Caco-2 (cell line): ENCODE results near the gene KCNV2. TPM values are rescaled to one million over a fixed set of nuclear protein-coding genes. Genes with fewer than 3 reads are reported as not detected.

Source experiments
- BruUV-seq: library from RNA; stranded (reverse); fragments of 400-500 nt; replicated peaks from 2 replicates; lab custom pipeline; 2021; lab: Mats Ljungman, UMichigan
- CTCF ChIA-PET: fragments of 300-600 bp; sonication (Branson Sonifier 250); formaldehyde crosslinking; loops from one replicate; lab custom pipeline; 2022; ENCODE audit warnings: antibody characterized with exemption; lab: Charles Lee
- POLR2A ChIA-PET: fragments of 300-600 bp; sonication (Branson Sonifier 250); formaldehyde crosslinking; loops from one replicate; lab custom pipeline; 2022; ENCODE audit warnings: antibody characterized with exemption; lab: Charles Lee
- DNase-seq, 2 experiments: peaks; one replicate each; pipeline versions ENCODE4 v3.0.0 to v3.0.0-alpha.2; 2020 to 2022
- H3K27me3 ChIP-seq: replicated peaks from 2 replicates; pipeline ENCODE4 v1.6.0; 2011; ENCODE audit warnings: low read length; ENCODE audit not compliant: control insufficient read depth, insufficient read depth
- H3K36me3 ChIP-seq: 2 replicates; pipeline ENCODE4 v1.5.1; 2011; ENCODE audit warnings: low read length; ENCODE audit not compliant: control insufficient read depth, insufficient read depth
- H3K4me1 ChIP-seq: fragments of 250-450 bp; sonication (Bioruptor Pico); 2 replicates; pipeline ENCODE4 v1.5.1; 2020; ENCODE audit warnings: mild to moderate bottlenecking
- H3K4me3 ChIP-seq: 2 replicates; pipeline ENCODE4 v1.5.1; 2011; ENCODE audit warnings: low read depth, mild to moderate bottlenecking, control low read depth, low read length
- H3K9me3 ChIP-seq: fragments of 250-450 bp; sonication (Bioruptor Pico); 2 replicates; pipeline ENCODE4 v1.5.1; 2020; ENCODE audit warnings: mild to moderate bottlenecking, moderate library complexity
- H3K27ac Mint-ChIP-seq: one replicate; pipeline ENCODE4 v1.8.0; 2022; ENCODE audit warnings: mixed read lengths; ENCODE audit not compliant: unreplicated experiment
- H3K27me3 Mint-ChIP-seq: one replicate; pipeline ENCODE4 v1.8.0; 2022; ENCODE audit warnings: mixed read lengths; ENCODE audit not compliant: insufficient read depth, unreplicated experiment
- H3K36me3 Mint-ChIP-seq: one replicate; pipeline ENCODE4 v1.8.0; 2022; ENCODE audit warnings: mild to moderate bottlenecking, mixed read lengths; ENCODE audit not compliant: insufficient read depth, unreplicated experiment
- H3K4me1 Mint-ChIP-seq: one replicate; pipeline ENCODE4 v1.8.0; 2022; ENCODE audit warnings: low read depth, mixed read lengths; ENCODE audit not compliant: unreplicated experiment
- H3K4me3 Mint-ChIP-seq: one replicate; pipeline ENCODE4 v1.8.0; 2022; ENCODE audit warnings: mild to moderate bottlenecking, moderate library complexity, mixed read lengths; ENCODE audit not compliant: unreplicated experiment
- H3K9me3 Mint-ChIP-seq: one replicate; pipeline ENCODE4 v1.8.0; 2022; ENCODE audit warnings: mixed read lengths; ENCODE audit not compliant: unreplicated experiment
- intact Hi-C: fragments of 100-400 bp; cut with micrococcal nuclease; formaldehyde crosslinking; loops from one replicate; pipeline ENCODE4 v1.10.0; 2022; ENCODE audit not compliant: unreplicated experiment
- total RNA-seq: library from RNA; stranded (reverse); gene quantifications from 2 replicates; pipeline ENCODE4 v1.2.3, GENCODE V29; 2022
- TF ChIP-seq, protein P1 (sequence below), 2 experiments: fragments of 200-600 bp in 1 of 2; IDR thresholded peaks; 1 replicate in 1 of 2; 2 replicates in 1 of 2; pipeline versions ENCODE4 v1.5.1 to v1.8.0; 2011 to 2022; ENCODE audit warnings: antibody characterized with exemption in 1 of 2, control low read depth in 1 of 2, inconsistent platforms in 1 of 2, low read depth in 1 of 2, low read length in 1 of 2, mild to moderate bottlenecking in 1 of 2, moderate library complexity in 1 of 2; ENCODE audit not compliant: insufficient read depth in 1 of 2, severe bottlenecking in 1 of 2, unreplicated experiment in 1 of 2

The KCNV2 gene
- total RNA-seq, 1 experiment from 2014 or later: not detected

DNA sequence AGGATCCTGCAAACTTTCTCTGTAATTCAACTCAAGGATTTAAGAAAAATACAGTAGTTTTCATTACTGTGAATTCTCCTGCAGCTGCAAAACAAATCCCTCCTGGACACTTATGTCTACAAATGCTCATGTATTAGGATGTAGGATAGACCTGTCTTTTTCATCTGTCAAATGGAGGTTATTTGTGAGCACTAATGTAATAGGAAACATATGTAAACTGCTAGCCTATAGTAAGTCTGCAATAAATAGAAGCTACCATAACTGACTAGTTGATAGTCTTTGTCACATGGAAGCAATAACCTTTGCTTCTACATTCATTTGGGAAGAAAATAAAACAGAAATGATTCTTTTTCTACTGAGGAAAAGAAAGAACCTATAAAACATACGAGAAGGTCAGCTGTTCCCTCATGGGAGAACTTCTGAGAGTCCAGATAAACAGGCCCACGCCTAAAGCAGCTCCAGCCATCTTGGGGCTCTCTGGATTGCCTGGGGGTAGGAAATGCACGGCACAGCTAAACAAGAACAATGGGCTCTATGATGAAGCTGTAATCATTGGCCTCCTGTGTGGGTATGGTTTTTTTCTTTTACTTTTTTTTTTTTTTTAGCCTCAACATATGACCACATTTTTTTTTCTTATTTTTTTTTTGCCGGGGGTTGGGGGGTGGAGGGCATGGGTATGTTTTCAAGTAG is 6.2 kb downstream of the KCNV2 start:
- H3K9me3 ChIP-seq: no peaks in the 10 kb centered on the region
- Mint-ChIP-seq H3K9me3 (no peaks in the 10 kb centered on the region), H3K4me1 (peaks cover 5% of the 10 kb centered on the region), H3K27me3 (no peaks in the 10 kb centered on the region), H3K36me3 (no peaks in the 10 kb centered on the region), H3K4me3 (no peak overlapping the region), H3K27ac (no peak overlapping the region)
- H3K4me1 ChIP-seq: peaks cover 26% of the 10 kb centered on the region
- H3K27me3 ChIP-seq: no peaks in the 10 kb centered on the region
- CTCF ChIA-PET: no interaction called here
- no TSS peak for BruUV-seq
- POLR2A ChIA-PET: no interaction called here
- no peaks in the 10 kb centered on the region for H3K36me3 ChIP-seq
- TF ChIP-seq, protein P1, sequence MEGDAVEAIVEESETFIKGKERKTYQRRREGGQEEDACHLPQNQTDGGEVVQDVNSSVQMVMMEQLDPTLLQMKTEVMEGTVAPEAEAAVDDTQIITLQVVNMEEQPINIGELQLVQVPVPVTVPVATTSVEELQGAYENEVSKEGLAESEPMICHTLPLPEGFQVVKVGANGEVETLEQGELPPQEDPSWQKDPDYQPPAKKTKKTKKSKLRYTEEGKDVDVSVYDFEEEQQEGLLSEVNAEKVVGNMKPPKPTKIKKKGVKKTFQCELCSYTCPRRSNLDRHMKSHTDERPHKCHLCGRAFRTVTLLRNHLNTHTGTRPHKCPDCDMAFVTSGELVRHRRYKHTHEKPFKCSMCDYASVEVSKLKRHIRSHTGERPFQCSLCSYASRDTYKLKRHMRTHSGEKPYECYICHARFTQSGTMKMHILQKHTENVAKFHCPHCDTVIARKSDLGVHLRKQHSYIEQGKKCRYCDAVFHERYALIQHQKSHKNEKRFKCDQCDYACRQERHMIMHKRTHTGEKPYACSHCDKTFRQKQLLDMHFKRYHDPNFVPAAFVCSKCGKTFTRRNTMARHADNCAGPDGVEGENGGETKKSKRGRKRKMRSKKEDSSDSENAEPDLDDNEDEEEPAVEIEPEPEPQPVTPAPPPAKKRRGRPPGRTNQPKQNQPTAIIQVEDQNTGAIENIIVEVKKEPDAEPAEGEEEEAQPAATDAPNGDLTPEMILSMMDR (IDR thresholded peaks at IDR 0.05; ENCODE audit: insufficient read depth in 1 of 2, low read depth in 1 of 2, low read length in 1 of 2, severe bottlenecking in 1 of 2, unreplicated experiment in 1 of 2): no peak
- no peak for DNase-seq
- H3K4me3 ChIP-seq: no peak overlapping the region
- intact Hi-C loops: loop anchor here (5.0 kb wide), 1 partner anchor 46 kb away; no protein-coding TSS in a partner anchor

DNA sequence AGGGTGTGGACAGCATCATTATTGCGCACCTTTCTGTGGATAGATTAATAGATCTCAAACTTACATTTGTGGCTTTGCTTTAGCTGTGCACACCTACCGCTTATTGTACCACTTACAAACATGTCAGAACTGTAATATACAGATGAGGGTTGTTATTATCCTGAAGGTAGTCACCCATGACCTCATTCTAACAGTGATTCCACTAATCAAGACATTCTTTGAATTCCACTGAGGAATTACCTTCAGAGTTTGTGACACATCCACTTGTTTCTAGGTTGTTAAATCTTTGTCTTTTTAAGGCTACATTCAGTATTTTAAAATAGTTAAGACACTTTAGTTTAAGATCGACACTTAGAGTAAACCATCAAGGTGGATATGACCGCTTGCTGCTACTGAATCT is 7.8 kb downstream of the KCNV2 start:
- no TSS peak for BruUV-seq
- Histone ChIP-seq H3K9me3 (no peaks in the 10 kb centered on the region), H3K27me3 (no peaks in the 10 kb centered on the region), H3K4me1 (peaks cover 22% of the 10 kb centered on the region), H3K4me3 (no peak overlapping the region), H3K36me3 (no peaks in the 10 kb centered on the region)
- POLR2A ChIA-PET: no interaction called here
- peak overlapping the region; percentile 19 for H3K27ac Mint-ChIP-seq
- no peaks in the 10 kb centered on the region for H3K36me3 Mint-ChIP-seq
- TF ChIP-seq, protein P1 (IDR thresholded peaks at IDR 0.05; ENCODE audit: insufficient read depth in 1 of 2, low read depth in 1 of 2, low read length in 1 of 2, severe bottlenecking in 1 of 2, unreplicated experiment in 1 of 2): no peak
- no peaks in the 10 kb centered on the region for H3K9me3 Mint-ChIP-seq
- DNase-seq: no peak
- CTCF ChIA-PET: no interaction called here
- intact Hi-C loops: loop anchor here (5.0 kb wide), 3 partner anchors 47 to 593 kb away; no protein-coding TSS in a partner anchor
- peaks cover 5% of the 10 kb centered on the region for H3K4me1 Mint-ChIP-seq
- H3K27me3 Mint-ChIP-seq: no peaks in the 10 kb centered on the region
- H3K4me3 Mint-ChIP-seq: no peak overlapping the region

- Histone ChIP-seq H3K27me3 (no peaks in the 10 kb centered on the region), H3K4me1 (peaks cover 15% of the 10 kb centered on the region), H3K9me3 (no peaks in the 10 kb centered on the region), H3K4me3 (no peak overlapping the region), H3K36me3 (no peaks in the 10 kb centered on the region)
- H3K27me3 Mint-ChIP-seq: no peaks in the 10 kb centered on the region
- no peaks in the 10 kb centered on the region for H3K36me3 Mint-ChIP-seq
- H3K4me3 Mint-ChIP-seq: no peak overlapping the region
- no peak overlapping the region for H3K27ac Mint-ChIP-seq
- intact Hi-C loops: loop anchor here (5.0 kb wide), 3 partner anchors 46 to 594 kb away; no protein-coding TSS in a partner anchor
- TF ChIP-seq, protein P1 (IDR thresholded peaks at IDR 0.05; ENCODE audit: insufficient read depth in 1 of 2, low read depth in 1 of 2, low read length in 1 of 2, severe bottlenecking in 1 of 2, unreplicated experiment in 1 of 2): no peak
- H3K4me1 Mint-ChIP-seq: peaks cover 5% of the 10 kb centered on the region
- no peaks in the 10 kb centered on the region for H3K9me3 Mint-ChIP-seq
- ChIA-PET POLR2A (no interaction called here), CTCF (no interaction called here)
- no peak for DNase-seq
- BruUV-seq: no TSS peak
Measured at GRCh38 chr9:2725898-2726649, 8.8 kb downstream of the KCNV2 start.
